CD4-positive, CD25-positive, alpha-beta regulatory T cell (primary cell): ENCODE measurements around the gene GNG12. TPM values are rescaled to one million over a fixed set of nuclear protein-coding genes. Genes with fewer than 3 reads are reported as not detected.

Experiments used
- ATAC-seq, 2 donors: fragments of 150-1000 bp; cut with Tn5 transposase; one replicate each; pipeline ENCODE4 v1.10.0; 2021; ENCODE audit warnings: low read depth in 2 of 2, moderate number of reproducible peaks in 2 of 2, moderate library complexity in 1 of 2
- DNase-seq, 3 donors: peaks; one replicate each; pipeline versions ENCODE4 v3.0.0 to v3.0.0-alpha.2; 2012 to 2022; ENCODE audit warnings: mixed read lengths in 1 of 3
- H3K27ac ChIP-seq: one replicate; pipeline ENCODE4 v1.7.0; 2013; ENCODE audit warnings: mild to moderate bottlenecking, low read length; ENCODE audit not compliant: insufficient read depth, poor library complexity, severe bottlenecking
- H3K27me3 ChIP-seq: one replicate; pipeline ENCODE4 v1.7.0; 2013; ENCODE audit warnings: low read length; ENCODE audit not compliant: control insufficient read depth, insufficient read depth
- H3K36me3 ChIP-seq: one replicate; pipeline ENCODE4 v1.7.0; 2013; ENCODE audit warnings: mild to moderate bottlenecking, low read length, moderate library complexity; ENCODE audit not compliant: control insufficient read depth, insufficient read depth
- H3K4me1 ChIP-seq: 2 replicates; pipeline ENCODE4 v1.7.0; 2013; ENCODE audit warnings: mild to moderate bottlenecking, low read length; ENCODE audit not compliant: insufficient read depth, control insufficient read depth, poor library complexity, severe bottlenecking
- H3K4me3 ChIP-seq: one replicate; pipeline ENCODE4 v1.7.0; 2013; ENCODE audit warnings: low read depth, mild to moderate bottlenecking, low read length, moderate library complexity
- H3K9me3 ChIP-seq, 2 experiments: 1 replicate in 1 of 2; 2 replicates in 1 of 2; pipeline ENCODE4 v1.7.0; 2013; ENCODE audit warnings: low read length in 2 of 2, mild to moderate bottlenecking in 1 of 2, moderate library complexity in 1 of 2; ENCODE audit not compliant: control insufficient read depth in 2 of 2
- H3K27ac Mint-ChIP-seq, 3 donors: one replicate each; pipeline ENCODE4 v1.8.0; 2020 to 2022; ENCODE audit warnings: mild to moderate bottlenecking in 3 of 3, mixed read lengths in 3 of 3, moderate library complexity in 2 of 3
- H3K27me3 Mint-ChIP-seq: one replicate; pipeline ENCODE4 v1.8.0; 2022; ENCODE audit warnings: mild to moderate bottlenecking, mixed read lengths
- H3K36me3 Mint-ChIP-seq: one replicate; pipeline ENCODE4 v1.8.0; 2020; ENCODE audit warnings: mixed read lengths
- H3K4me1 Mint-ChIP-seq, 4 donors: one replicate each; pipeline ENCODE4 v1.8.0; 2020 to 2022; ENCODE audit warnings: mixed read lengths in 4 of 4, mild to moderate bottlenecking in 1 of 4
- H3K4me3 Mint-ChIP-seq, 4 donors: one replicate each; pipeline ENCODE4 v1.8.0; 2020 to 2022; ENCODE audit warnings: mild to moderate bottlenecking in 4 of 4, mixed read lengths in 4 of 4, moderate library complexity in 3 of 4
- H3K9me3 Mint-ChIP-seq, 7 donors: one replicate each; pipeline ENCODE4 v1.8.0; 2020 to 2022; ENCODE audit warnings: mixed read lengths in 7 of 7, mild to moderate bottlenecking in 3 of 7, moderate library complexity in 2 of 7
- polyA plus RNA-seq, 4 donors: library from polyadenylated mRNA; unstranded; fragments of 300-500 nt; fragmentation: Illumina TruSeq; gene quantifications; one replicate each; pipeline ENCODE4 v1.2.3, GENCODE V29; 2021
- total RNA-seq: library from RNA; stranded (reverse); gene quantifications from one replicate; pipeline ENCODE4 v1.2.3, GENCODE V29; 2022

Gene GNG12
- total and polyA plus RNA-seq, 5 donors from 2014 or later = not detected

- ATAC-seq (no peak), DNase-seq (no peak)
- H3K4me3 ChIP-seq = no peak overlapping the region
- Mint-ChIP-seq H3K4me3 (no peak overlapping the region), H3K9me3 (peaks cover 0 to 2% (median 0%) of the 10 kb centered on the region in 7 donors), H3K36me3 (no peaks in the 10 kb centered on the region), H3K27ac (no peak overlapping the region), H3K4me1 (peaks cover 0 to 8% (median 3%) of the 10 kb centered on the region in 4 donors), H3K27me3 (peaks cover 43% of the 10 kb centered on the region)
- no peaks in the 10 kb centered on the region for H3K4me1 ChIP-seq
- H3K27ac ChIP-seq = no peak overlapping the region
- H3K36me3 ChIP-seq = no peaks in the 10 kb centered on the region
- H3K27me3 ChIP-seq = peaks cover 12% of the 10 kb centered on the region
- H3K9me3 ChIP-seq = no peaks in the 10 kb centered on the region
Measured at GRCh38 chr1:67749263-67749843, 83.9 kb downstream of the GNG12 start.

- H3K4me3 ChIP-seq = no peak overlapping the region
Measured at GRCh38 chr1:67748630-67749029, 84.6 kb downstream of the GNG12 start.

DNA sequence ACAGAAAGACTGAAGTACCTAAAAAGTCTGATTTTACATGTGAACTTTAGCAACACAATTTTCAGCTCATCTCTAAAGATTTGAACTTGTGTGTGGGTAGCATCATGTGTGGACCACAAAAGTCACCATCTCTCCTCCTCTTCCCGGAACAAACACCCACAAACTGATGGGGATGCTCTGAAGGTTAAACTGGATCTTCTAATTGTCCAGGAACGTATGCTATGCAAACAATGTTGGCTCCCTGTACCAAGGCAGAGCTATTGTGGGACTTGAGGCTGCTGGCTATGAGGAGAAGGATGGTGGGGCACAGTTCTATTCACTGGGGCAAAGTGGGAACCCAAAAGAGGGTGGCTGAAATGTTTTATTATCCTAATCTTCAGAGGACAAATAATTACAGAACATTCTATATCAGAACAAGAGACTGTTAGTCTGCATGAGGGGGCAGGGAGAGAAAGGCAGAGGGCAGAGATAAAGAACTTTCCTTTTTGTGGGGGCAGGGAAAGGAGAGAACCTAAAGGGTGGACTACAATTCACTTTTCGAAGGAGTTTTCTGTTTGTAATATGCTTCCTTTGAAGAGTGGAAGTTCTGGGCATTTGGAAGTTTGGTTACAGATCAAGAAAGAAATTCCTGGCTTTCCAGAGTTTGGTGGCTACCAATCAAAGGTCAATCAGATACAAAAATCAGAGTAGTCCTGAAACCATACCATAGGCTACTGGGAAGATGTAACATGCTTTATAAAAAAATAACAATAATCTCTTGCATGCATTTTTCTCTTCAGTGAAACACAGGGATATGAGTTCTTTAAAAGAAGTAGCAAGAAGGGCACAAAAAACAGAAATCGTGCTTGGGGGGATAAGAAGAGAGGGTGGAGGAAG, 85.4 kb downstream of the GNG12 start:
- Mint-ChIP-seq H3K4me1 (peaks cover 0 to 6% (median 0%) of the 10 kb centered on the region in 4 donors), H3K4me3 (no peak overlapping the region), H3K27ac (no peak overlapping the region), H3K36me3 (no peaks in the 10 kb centered on the region), H3K9me3 (no peaks in the 10 kb centered on the region), H3K27me3 (peaks cover 47% of the 10 kb centered on the region)
- H3K9me3 ChIP-seq = no peaks in the 10 kb centered on the region
- H3K4me3 ChIP-seq = no peak overlapping the region
- peaks cover 12% of the 10 kb centered on the region for H3K27me3 ChIP-seq
- no peak for ATAC-seq
- no peaks in the 10 kb centered on the region for H3K4me1 ChIP-seq
- H3K27ac ChIP-seq = no peak overlapping the region
- no peak for DNase-seq
- H3K36me3 ChIP-seq = no peaks in the 10 kb centered on the region

More at GRCh38 chr1:67748630-67749029, 84.6 kb downstream of the GNG12 start:
- Mint-ChIP-seq H3K27ac (peak overlapping the region in 1 of 3 donors; percentile 45), H3K36me3 (no peaks in the 10 kb centered on the region), H3K27me3 (peaks cover 46% of the 10 kb centered on the region), H3K4me1 (peaks cover 0 to 6% (median 0%) of the 10 kb centered on the region in 4 donors), H3K4me3 (no peak overlapping the region), H3K9me3 (no peaks in the 10 kb centered on the region)
- H3K27me3 ChIP-seq = peaks cover 12% of the 10 kb centered on the region
- H3K36me3 ChIP-seq = no peaks in the 10 kb centered on the region
- no peak for ATAC-seq
- H3K9me3 ChIP-seq = no peaks in the 10 kb centered on the region
- H3K27ac ChIP-seq = no peak overlapping the region
- H3K4me1 ChIP-seq = no peaks in the 10 kb centered on the region
- DNase-seq = no peak

DNA sequence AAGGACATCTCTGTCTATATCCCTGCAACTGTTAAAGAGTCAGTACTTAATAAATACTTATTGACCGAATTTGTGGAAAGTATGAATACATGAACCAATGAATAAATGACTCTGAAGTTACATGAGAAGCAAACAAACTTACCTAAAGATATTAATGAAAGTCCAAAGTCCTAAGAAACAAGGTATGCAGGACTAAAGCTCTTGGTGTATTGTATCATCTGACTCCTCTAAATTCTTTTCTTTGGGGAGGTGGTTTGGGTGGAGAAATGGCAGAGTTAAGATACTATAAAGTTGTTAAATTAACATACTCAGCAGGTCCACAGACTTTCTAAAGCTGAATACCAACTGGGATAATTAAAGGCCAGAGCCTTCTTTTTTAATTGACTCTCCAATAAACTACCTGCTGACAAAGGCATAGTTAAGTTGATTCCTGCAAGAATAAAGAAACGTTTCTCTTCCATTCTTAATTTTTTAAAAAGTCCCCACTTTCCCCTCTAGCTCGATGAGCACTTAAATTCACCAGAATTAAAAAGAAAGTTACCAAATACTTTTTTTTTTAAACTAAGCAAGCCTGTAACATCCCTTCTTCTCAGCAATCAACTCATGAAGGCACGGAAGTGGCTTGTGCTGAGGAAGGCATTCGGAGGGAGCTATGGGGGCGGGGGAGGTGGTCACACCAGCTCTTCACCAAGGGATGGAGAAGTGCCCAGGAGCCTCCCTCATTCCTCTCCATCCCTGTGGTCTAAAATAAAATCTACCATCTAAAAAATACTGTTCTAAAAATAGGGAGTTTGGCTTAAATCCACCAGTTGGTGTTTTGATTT, 87.2 kb downstream of the GNG12 start:
- Histone ChIP-seq H3K4me1 (no peaks in the 10 kb centered on the region), H3K9me3 (no peaks in the 10 kb centered on the region), H3K27ac (no peak overlapping the region), H3K36me3 (no peaks in the 10 kb centered on the region), H3K4me3 (no peak overlapping the region), H3K27me3 (peaks cover 12% of the 10 kb centered on the region)
- Mint-ChIP-seq H3K4me1 (peaks cover 0 to 6% (median 0%) of the 10 kb centered on the region in 4 donors), H3K9me3 (no peaks in the 10 kb centered on the region), H3K4me3 (no peak overlapping the region), H3K27ac (no peak overlapping the region), H3K27me3 (peaks cover 47% of the 10 kb centered on the region), H3K36me3 (no peaks in the 10 kb centered on the region)
- DNase-seq (no peak), ATAC-seq (no peak)

DNA sequence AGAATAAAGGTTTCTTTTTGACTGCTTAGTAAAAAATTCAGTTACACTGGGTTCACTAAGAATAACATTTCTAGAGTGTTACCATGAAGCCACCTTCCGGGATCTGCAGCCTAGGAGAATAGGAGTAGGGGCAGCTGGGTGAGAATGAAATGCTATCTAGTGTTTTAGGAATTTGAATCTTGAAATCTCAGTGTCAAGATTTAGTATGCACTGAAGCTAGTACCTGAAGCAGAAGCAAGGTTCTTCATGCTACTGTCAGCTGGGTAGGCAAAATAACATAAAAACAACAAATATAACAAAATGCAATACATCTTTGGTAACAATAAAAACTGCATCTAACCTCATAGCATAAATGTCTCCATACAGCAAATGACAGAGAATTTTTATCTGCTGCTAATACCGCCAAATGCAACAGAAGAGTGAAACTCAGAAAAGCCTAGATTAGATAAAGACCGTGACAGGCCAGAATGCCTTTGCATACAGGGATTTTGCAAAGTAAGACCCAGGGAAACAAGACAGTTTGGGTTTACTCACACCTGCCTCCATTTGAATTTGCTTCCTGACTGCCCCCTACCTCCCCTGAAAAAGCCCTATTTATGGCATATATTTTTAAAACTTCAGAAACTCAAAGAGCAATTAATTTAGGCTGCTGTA, 90.1 kb downstream of the GNG12 start:
- no peaks in the 10 kb centered on the region for H3K9me3 ChIP-seq
- H3K4me3 ChIP-seq = no peak overlapping the region
- ATAC-seq (no peak), DNase-seq (no peak)
- Mint-ChIP-seq H3K36me3 (no peaks in the 10 kb centered on the region), H3K4me1 (peaks cover 0 to 6% (median 0%) of the 10 kb centered on the region in 4 donors), H3K27ac (no peak overlapping the region), H3K4me3 (no peak overlapping the region), H3K9me3 (no peaks in the 10 kb centered on the region), H3K27me3 (peaks cover 40% of the 10 kb centered on the region)
- H3K27ac ChIP-seq = no peak overlapping the region
- H3K27me3 ChIP-seq = peaks cover 5% of the 10 kb centered on the region
- H3K36me3 ChIP-seq = no peaks in the 10 kb centered on the region
- no peaks in the 10 kb centered on the region for H3K4me1 ChIP-seq

DNA sequence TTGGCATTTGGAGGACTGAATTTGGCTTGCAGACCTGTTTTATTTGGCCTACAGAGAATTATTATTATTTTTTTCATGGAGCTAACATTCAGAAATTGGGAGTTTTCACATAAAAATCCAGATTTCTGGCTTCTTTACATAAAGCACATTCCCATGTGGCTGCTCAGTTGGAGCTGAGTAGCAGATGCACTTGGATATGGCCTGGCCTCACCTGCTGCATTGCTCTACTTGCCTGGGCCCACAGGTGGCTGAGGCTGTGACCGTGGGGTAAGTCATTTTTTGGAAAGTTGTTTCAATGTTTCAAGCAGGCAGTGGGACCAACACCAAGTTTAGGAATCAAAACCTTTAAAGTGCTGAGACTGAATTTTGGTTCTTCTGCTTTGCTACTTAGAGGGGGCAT, 91.5 kb downstream of the GNG12 start:
- Histone ChIP-seq H3K27me3 (no peaks in the 10 kb centered on the region), H3K27ac (no peak overlapping the region), H3K4me1 (peaks cover 7% of the 10 kb centered on the region), H3K9me3 (no peaks in the 10 kb centered on the region), H3K4me3 (no peak overlapping the region), H3K36me3 (no peaks in the 10 kb centered on the region)
- peaks cover under 1 to 11% (median 2%) of the 10 kb centered on the region in 4 donors for H3K4me1 Mint-ChIP-seq
- DNase-seq (no peak), ATAC-seq (no peak)
- peaks cover 25% of the 10 kb centered on the region for H3K27me3 Mint-ChIP-seq
- H3K36me3 Mint-ChIP-seq = no peaks in the 10 kb centered on the region
- peak overlapping the region in 1 of 3 donors; percentile 20 for H3K27ac Mint-ChIP-seq
- no peaks in the 10 kb centered on the region for H3K9me3 Mint-ChIP-seq
- H3K4me3 Mint-ChIP-seq = no peak overlapping the region

DNA sequence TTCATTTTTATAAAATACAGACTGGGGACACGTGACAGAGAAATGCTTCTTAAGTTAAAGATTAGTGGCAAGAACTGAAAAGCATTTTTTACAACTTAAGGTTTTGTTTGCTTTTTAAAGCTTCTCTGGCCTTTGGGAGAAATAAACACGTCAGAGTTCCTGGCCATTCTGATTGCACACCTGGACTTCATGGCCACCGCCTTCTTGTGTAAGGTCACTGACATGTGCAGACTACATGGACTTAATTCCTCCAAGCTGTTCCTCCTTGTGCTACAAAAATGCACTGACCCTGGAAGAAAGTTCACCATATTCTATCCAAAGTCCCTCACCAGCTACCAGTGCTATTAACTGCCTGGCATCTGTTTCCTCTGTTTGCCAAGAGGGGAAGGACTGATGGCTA, 92.1 kb downstream of the GNG12 start:
- peaks cover 13% of the 10 kb centered on the region for H3K4me1 ChIP-seq
- Mint-ChIP-seq H3K27me3 (peaks cover 19% of the 10 kb centered on the region), H3K9me3 (no peaks in the 10 kb centered on the region), H3K4me3 (peak overlapping the region in 1 of 4 donors; percentile 7), H3K27ac (no peak overlapping the region), H3K36me3 (no peaks in the 10 kb centered on the region), H3K4me1 (peaks cover 6 to 17% (median 8%) of the 10 kb centered on the region in 4 donors)
- no peak overlapping the region for H3K27ac ChIP-seq
- no peak for DNase-seq
- ATAC-seq = no peak
- H3K36me3 ChIP-seq = no peaks in the 10 kb centered on the region
- H3K9me3 ChIP-seq = no peaks in the 10 kb centered on the region
- H3K4me3 ChIP-seq = no peak overlapping the region
- H3K27me3 ChIP-seq = no peaks in the 10 kb centered on the region
